Omental fat pad (tissue), 4 donors: ENCODE measurements around the gene PFDN6. TPM values are rescaled to one million over a fixed set of nuclear protein-coding genes. Genes with fewer than 3 reads are reported as not detected.

Source experiments
- ATAC-seq: fragments of 150-250 bp; one replicate; pipeline ENCODE4 v1.9.1; 2016; ENCODE audit warnings: mild to moderate bottlenecking, moderate library complexity; ENCODE audit not compliant: low FRiP score
- DNase-seq: peaks from one replicate; pipeline ENCODE4 v3.0.0-alpha.2; 2019; ENCODE audit warnings: low spot score
- total RNA-seq, 4 donors: library from RNA; depleted of rRNA; stranded (reverse); fragments of >200 nt; gene quantifications; one replicate each; pipeline ENCODE4 v1.1.0, GENCODE V29; 2016
- TF ChIP-seq, protein P1 (sequence below), 3 donors: fragments of 450-650 bp; IDR thresholded peaks; one replicate each; pipeline ENCODE4 v1.5.1; 2016 to 2017; ENCODE audit warnings: antibody characterized with exemption in 3 of 3, mild to moderate bottlenecking in 3 of 3, moderate library complexity in 2 of 3

Gene PFDN6
- 10 to 100 TPM; 16.0 to 30.8 (median 23.1) TPM for total RNA-seq

DNA sequence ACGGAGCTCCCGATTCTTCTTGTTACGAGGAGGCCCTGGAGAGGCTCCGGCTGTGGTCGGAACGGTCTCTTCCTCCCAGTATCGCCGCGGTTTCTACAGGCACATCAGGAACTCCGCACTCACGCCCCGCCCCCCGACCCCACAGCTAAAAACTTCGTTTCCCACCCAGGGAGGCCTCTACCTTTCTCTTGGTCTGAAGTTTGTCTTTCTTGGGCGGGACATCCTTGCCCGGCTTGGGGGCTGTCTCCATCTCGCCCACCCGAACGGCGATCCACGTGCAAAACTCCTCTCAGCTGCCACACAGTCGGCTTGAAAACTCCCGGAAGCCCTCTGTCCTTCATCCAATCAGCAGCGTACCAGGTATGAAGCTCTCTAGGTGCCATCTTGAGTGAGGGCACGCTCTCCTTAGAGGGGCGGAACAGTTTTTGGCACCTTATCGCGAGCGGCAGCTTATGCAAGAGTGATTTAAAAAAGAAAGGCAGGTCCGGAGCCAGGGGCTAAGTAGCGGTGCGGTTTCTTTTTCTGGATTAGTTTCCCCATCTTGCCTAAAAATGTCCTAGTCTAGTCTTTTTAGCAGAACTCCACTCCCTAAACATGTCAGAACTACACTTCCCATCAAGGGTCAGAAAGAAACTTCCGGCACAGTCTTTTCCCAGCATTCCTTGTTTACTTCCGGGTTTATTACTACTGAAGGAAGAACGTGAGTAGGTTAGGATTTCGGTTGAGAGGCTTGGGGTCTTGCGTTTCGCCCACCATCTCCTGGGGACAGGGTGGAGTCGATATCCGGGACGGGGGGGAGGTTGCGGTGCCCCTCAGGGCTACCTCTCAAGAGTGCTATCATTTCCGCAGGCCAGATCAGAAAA lies at the start of gene PFDN6, which contains the start of gene WDR46:
Gene PFDN6, plus strand, starts transcription at position 681 of the 863 bp plus-strand sequence. CDS start 256 bp downstream, outside the sequence.
Gene WDR46, minus strand, starts transcription at position 319 of the 863 bp plus-strand sequence. Its CDS starts 69 bp downstream, at position 250.
- ATAC-seq (peak; percentile 93), DNase-seq (peak; percentile 62)
- TF ChIP-seq, protein P1, sequence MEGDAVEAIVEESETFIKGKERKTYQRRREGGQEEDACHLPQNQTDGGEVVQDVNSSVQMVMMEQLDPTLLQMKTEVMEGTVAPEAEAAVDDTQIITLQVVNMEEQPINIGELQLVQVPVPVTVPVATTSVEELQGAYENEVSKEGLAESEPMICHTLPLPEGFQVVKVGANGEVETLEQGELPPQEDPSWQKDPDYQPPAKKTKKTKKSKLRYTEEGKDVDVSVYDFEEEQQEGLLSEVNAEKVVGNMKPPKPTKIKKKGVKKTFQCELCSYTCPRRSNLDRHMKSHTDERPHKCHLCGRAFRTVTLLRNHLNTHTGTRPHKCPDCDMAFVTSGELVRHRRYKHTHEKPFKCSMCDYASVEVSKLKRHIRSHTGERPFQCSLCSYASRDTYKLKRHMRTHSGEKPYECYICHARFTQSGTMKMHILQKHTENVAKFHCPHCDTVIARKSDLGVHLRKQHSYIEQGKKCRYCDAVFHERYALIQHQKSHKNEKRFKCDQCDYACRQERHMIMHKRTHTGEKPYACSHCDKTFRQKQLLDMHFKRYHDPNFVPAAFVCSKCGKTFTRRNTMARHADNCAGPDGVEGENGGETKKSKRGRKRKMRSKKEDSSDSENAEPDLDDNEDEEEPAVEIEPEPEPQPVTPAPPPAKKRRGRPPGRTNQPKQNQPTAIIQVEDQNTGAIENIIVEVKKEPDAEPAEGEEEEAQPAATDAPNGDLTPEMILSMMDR (IDR thresholded peaks at IDR 0.05): no peak

DNA sequence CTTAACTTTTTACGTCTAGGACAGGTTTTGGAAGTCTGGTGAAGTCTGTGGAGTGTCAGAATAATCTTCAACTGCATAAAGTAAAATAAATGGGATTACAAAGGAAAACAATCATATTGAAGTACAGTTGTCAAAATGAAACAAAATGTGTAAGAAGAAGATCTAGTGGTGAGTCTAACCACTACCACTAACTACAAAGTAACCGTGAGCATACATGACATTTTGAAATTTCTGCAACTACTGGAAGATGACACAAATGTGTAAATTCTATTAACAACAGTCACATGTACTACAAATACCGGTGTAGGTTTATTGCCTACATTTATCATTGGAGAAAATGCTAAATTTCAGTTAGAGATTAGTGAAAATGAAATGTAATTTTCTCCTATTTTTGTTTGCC lies 47.4 kb upstream of the PFDN6 start:
- ATAC-seq (no peak), DNase-seq (no peak)
- TF ChIP-seq, protein P1 (IDR thresholded peaks at IDR 0.05): no peak

DNA sequence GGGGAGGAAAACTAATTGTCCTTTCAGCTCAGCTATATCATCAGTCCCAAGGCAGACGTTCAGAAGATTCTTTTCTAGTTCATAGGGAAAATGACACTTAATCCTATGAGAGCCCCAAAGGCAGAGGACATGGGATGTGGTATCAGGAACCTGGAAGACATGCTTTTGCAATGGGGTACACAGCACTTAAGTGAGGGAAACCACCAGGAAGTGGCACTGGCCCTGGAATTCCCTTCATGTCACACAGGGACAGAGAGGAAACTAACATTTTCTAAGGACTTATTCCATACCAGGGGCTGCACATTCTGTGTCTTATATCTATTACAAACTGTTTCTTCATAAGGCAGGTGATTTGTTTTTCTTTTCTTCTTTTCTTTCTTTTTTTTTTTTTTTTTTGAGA lies 45.9 kb upstream of the PFDN6 start:
- no peak for DNase-seq
- ATAC-seq: no peak
- TF ChIP-seq, protein P1 (IDR thresholded peaks at IDR 0.05): no peak

DNA sequence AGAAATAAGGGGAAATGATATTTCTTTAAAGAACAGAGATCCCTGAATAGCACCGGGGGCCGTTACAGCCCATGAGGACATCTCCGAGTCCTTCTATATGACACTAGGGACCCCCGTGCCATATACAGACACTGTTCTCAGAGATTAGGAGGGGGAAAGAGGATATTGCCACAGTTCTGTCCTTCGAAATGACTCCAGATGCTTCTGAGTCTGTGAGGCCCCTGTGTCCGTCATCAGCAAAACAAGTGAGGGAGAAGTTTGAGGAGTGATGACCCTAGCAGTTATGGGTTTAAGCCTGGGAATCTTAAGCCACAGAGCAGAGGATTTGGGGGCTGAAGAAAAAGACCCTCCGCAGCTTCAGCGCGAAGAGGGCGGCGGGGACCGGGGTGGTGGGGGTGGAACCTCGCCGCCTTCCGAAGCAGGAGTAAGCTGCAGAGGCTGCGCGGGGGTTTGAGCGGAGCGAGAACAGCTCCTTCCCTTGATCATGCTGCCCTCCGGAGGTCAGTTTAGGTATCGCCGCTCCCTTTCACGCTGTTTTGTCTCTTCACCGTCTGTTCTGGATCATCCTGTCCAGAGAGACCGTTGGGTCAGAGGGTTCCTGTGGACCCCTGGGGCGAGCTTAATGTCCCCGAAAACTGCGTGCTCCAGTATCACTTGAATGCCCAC lies 41.3 kb upstream of the PFDN6 start:
- TF ChIP-seq, protein P1 (IDR thresholded peaks at IDR 0.05): peak in 2 of 3 donors; percentile 36 to 88
- DNase-seq (peak; percentile 98), ATAC-seq (peak; percentile 71)

DNA sequence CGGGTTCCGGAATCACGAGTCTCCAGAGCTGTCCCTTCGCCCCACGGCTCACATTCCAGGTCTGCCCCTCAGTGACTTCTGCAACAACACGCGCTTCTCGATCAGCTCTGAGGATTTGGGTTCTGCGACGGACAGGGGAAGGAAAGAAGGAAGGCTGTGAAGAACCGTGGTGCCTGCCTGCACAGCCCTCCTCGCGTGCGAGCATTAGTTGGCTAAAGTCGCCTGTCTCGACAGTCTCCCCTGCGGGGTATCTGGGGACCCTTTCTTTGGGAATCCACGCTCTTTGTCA lies 40.8 kb upstream of the PFDN6 start:
- TF ChIP-seq, protein P1 (IDR thresholded peaks at IDR 0.05): no peak
- no peak for DNase-seq
- ATAC-seq: peak; percentile 5

DNA sequence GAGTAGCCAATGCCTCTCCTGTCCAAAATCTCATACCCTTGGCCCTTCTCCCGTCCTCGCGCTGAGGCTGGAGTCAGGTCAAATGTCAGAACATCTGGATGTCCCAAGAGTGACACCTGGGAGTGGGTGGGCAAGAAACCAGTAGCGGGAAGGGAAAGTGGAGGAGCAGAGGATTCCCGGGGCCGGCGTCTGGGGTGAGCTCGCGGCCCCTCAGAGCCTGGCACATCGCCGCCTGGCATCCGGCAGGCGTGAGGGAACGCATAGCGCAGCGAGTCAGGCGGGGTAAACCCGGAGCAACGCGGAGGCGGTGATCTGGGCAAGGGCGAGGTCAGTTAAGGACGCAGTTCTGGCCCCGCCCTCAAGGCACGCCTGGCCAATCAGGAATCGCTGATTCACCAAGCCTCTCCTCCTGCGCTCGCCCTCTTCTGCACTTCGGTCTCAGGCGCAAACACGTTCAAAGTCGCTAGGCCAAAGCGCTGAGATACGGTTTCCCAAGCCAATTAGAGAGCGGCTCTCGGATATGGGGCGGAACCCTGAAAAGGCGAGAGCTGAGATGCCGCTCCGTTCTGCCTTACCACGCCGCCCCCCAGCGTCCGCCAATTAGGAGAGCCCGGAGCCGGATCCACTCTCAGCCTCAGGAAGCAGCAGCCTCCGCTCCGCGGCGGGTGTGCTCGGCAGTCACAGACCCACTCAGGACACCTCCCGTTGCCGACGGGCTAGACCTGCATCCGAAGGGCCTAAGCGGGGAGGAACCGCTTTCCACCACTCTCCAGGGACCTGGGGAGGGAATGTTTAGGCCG lies 40.3 kb upstream of the PFDN6 start:
- TF ChIP-seq, protein P1 (IDR thresholded peaks at IDR 0.05): peak in 1 of 3 donors; percentile 14
- ATAC-seq (peak; percentile 96), DNase-seq (peak; percentile 91)
